ENCODE data around the gene BBS9.

The BBS9 gene

DNA sequence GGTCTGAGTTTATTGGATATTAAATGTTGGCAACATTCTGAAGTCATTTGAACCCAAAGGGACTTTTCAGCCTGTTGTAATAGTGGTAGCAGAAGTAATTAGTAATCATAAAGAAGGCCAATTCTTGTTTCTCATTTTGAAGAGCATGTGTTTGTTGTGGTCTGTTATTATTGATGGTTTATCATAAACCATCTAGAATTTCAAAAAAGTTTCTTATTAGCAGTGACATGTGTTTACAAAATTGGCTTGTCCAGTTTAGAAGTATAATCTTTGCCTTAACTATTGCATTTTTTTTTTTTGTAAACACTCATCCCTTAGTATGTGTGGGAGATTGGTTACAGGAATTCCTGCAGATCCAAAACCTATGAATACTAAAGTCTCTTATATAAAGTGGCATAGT is 177.8 kb downstream of the BBS9 start:
- Histone ChIP-seq H3K9ac (no peak overlapping the region), H3K27ac (no peak overlapping the region), H3K27me3 (ENCODE audit: insufficient read depth, low read depth) (no peaks in the 10 kb centered on the region), H3K4me3 (IDR thresholded peaks at IDR 0.05; ENCODE audit: insufficient read depth, low read depth, low read length) (no peak overlapping the region), H3K36me3 (ENCODE audit: insufficient read depth) (no peaks in the 10 kb centered on the region), H3K79me2 (ENCODE audit: insufficient read depth, low read depth) (no peaks in the 10 kb centered on the region), H3K4me2 (no peak overlapping the region), H2AFZ (ENCODE audit: low read depth) (no peak overlapping the region), H3K4me1 (ENCODE audit: low read depth, poor library complexity, severe bottlenecking) (no peaks in the 10 kb centered on the region), H4K20me1 (ENCODE audit: insufficient read depth) (no peaks in the 10 kb centered on the region)
- TF ChIP-seq, protein P1, sequence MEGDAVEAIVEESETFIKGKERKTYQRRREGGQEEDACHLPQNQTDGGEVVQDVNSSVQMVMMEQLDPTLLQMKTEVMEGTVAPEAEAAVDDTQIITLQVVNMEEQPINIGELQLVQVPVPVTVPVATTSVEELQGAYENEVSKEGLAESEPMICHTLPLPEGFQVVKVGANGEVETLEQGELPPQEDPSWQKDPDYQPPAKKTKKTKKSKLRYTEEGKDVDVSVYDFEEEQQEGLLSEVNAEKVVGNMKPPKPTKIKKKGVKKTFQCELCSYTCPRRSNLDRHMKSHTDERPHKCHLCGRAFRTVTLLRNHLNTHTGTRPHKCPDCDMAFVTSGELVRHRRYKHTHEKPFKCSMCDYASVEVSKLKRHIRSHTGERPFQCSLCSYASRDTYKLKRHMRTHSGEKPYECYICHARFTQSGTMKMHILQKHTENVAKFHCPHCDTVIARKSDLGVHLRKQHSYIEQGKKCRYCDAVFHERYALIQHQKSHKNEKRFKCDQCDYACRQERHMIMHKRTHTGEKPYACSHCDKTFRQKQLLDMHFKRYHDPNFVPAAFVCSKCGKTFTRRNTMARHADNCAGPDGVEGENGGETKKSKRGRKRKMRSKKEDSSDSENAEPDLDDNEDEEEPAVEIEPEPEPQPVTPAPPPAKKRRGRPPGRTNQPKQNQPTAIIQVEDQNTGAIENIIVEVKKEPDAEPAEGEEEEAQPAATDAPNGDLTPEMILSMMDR (conservative IDR thresholded peaks at IDR 0.05; ENCODE audit: low read depth, low read length) = no peak

DNA sequence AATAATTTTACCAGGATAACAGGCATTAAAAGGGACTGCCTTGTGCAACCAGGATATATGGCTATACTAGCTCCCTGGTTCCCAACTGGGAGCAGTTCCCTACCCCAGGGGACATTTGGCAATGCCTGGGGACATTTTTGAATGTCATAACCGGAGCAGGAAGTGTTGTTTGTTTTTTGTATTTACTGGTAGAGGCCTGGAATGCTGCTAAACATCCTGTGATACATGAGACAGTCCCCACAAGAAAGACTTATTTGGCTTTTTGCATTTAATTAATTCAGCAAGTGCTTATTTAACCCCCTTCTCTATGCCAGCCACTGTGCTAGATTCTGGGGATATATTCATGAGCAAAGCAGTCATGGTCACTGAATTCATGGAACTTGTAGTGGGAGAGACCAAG is 181.2 kb downstream of the BBS9 start:
- Histone ChIP-seq H3K4me1 (ENCODE audit: low read depth, poor library complexity, severe bottlenecking) (no peaks in the 10 kb centered on the region), H3K4me2 (no peak overlapping the region), H3K36me3 (ENCODE audit: insufficient read depth) (no peaks in the 10 kb centered on the region), H3K4me3 (IDR thresholded peaks at IDR 0.05; ENCODE audit: insufficient read depth, low read depth, low read length) (no peak overlapping the region), H3K9ac (no peak overlapping the region), H3K27ac (no peak overlapping the region), H4K20me1 (ENCODE audit: insufficient read depth) (no peaks in the 10 kb centered on the region), H3K27me3 (ENCODE audit: insufficient read depth, low read depth) (no peaks in the 10 kb centered on the region), H2AFZ (ENCODE audit: low read depth) (no peak overlapping the region), H3K79me2 (ENCODE audit: insufficient read depth, low read depth) (no peaks in the 10 kb centered on the region)
- TF ChIP-seq, protein P1 (conservative IDR thresholded peaks at IDR 0.05; ENCODE audit: low read depth, low read length) = no peak

DNA sequence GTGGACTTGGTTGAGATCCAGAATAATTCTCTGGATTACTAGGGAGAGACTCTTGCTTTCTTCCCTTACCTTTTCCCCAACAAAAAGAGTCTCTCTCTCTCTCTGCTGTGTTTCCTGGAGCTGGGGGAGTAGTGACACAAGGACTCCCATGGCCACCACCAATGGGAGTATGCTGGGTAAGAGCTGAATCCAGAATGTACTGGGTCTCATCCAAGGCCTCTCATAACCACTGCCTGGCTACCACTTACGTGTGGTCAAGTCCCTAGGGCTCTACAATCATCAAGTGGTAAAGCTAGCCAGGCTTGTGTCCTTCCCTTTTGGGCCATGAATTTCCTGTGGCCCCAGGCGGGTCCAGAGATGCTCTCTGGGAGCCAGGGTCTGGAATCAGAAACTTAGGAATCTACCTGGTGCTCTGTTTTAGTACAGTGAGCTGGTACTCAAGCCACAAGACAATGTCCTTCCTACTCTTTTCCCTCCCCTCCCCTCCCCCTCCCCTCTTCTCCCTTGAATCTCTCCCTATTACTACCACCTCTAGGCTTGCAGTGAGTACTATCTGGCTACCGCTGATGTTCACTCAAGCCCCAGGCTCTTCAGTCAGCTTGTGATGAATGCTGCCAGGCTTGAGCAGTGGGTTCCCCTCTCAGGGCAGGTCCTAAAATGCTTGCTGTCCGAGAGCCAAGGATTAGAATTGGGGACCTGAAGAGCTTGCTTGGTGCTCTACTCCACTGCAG is 196.6 kb downstream of the BBS9 start:
- Histone ChIP-seq H4K20me1 (ENCODE audit: insufficient read depth) (no peaks in the 10 kb centered on the region), H3K36me3 (ENCODE audit: insufficient read depth) (no peaks in the 10 kb centered on the region), H3K9ac (no peak overlapping the region), H3K4me2 (no peak overlapping the region), H3K79me2 (ENCODE audit: insufficient read depth, low read depth) (no peaks in the 10 kb centered on the region), H3K27me3 (ENCODE audit: insufficient read depth, low read depth) (no peaks in the 10 kb centered on the region), H3K4me3 (IDR thresholded peaks at IDR 0.05; ENCODE audit: insufficient read depth, low read depth, low read length) (no peak overlapping the region), H2AFZ (ENCODE audit: low read depth) (no peak overlapping the region), H3K27ac (no peak overlapping the region), H3K4me1 (ENCODE audit: low read depth, poor library complexity, severe bottlenecking) (no peaks in the 10 kb centered on the region)
- TF ChIP-seq, protein P1 (conservative IDR thresholded peaks at IDR 0.05; ENCODE audit: low read depth, low read length) = no peak

DNA sequence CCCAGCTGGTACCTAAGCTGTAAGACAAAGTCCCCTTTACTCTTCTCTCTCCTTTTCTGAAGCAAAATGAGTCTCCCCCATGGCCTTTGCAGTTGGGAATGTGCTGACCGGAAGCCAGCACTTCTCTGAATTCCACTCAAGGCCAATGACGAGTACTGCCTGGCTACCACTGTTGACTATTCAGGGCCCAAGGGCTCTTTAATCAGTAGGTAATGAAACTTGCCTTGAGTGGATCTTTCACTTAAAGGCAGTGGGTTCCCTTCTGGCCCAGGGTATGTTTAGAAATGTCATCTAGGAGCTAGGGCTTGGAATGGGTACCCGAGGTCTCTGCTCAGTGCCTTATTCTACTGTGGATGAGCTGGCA is 197.1 kb downstream of the BBS9 start:
- Histone ChIP-seq H3K9ac (no peak overlapping the region), H2AFZ (ENCODE audit: low read depth) (no peak overlapping the region), H3K27me3 (ENCODE audit: insufficient read depth, low read depth) (no peaks in the 10 kb centered on the region), H3K36me3 (ENCODE audit: insufficient read depth) (no peaks in the 10 kb centered on the region), H3K4me1 (ENCODE audit: low read depth, poor library complexity, severe bottlenecking) (no peaks in the 10 kb centered on the region), H3K79me2 (ENCODE audit: insufficient read depth, low read depth) (no peaks in the 10 kb centered on the region), H3K4me2 (no peak overlapping the region), H4K20me1 (ENCODE audit: insufficient read depth) (no peaks in the 10 kb centered on the region), H3K27ac (no peak overlapping the region), H3K4me3 (IDR thresholded peaks at IDR 0.05; ENCODE audit: insufficient read depth, low read depth, low read length) (no peak overlapping the region)
- TF ChIP-seq, protein P1 (conservative IDR thresholded peaks at IDR 0.05; ENCODE audit: low read depth, low read length) = no peak

Measured in KMS-11 (cell line).